ENCODE measurements around the gene HPD.

- TF ChIP-seq POLR2A (IDR thresholded peaks at IDR 0.05) = no peak
- TF ChIP-seq, protein P1, sequence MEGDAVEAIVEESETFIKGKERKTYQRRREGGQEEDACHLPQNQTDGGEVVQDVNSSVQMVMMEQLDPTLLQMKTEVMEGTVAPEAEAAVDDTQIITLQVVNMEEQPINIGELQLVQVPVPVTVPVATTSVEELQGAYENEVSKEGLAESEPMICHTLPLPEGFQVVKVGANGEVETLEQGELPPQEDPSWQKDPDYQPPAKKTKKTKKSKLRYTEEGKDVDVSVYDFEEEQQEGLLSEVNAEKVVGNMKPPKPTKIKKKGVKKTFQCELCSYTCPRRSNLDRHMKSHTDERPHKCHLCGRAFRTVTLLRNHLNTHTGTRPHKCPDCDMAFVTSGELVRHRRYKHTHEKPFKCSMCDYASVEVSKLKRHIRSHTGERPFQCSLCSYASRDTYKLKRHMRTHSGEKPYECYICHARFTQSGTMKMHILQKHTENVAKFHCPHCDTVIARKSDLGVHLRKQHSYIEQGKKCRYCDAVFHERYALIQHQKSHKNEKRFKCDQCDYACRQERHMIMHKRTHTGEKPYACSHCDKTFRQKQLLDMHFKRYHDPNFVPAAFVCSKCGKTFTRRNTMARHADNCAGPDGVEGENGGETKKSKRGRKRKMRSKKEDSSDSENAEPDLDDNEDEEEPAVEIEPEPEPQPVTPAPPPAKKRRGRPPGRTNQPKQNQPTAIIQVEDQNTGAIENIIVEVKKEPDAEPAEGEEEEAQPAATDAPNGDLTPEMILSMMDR (IDR thresholded peaks at IDR 0.05) = no peak
Observed at GRCh38 chr12:121802485-121802842, 56.2 kb downstream of the HPD start.
